ENCODE results near the gene MRPS2.

DNA sequence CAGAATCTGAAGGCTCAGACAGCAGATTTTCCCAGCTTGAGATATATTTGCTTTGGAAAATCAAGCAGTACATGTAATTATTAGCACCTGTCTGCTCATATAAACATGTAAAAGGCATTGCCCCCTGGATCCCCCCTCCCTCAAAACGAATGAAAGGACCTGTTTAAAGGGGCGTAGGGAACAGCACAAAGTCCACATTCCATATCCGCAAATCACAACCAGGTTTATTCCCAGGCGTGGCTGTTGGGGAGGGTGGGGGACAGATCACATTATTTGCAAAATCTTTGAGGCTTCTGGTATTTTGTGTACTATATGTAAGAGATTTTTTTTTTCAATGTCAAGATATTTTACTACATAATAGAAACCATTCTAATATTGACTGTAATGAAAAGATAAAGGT lies 8.7 kb upstream of the MRPS2 start:
- TF ChIP-seq, protein P1, sequence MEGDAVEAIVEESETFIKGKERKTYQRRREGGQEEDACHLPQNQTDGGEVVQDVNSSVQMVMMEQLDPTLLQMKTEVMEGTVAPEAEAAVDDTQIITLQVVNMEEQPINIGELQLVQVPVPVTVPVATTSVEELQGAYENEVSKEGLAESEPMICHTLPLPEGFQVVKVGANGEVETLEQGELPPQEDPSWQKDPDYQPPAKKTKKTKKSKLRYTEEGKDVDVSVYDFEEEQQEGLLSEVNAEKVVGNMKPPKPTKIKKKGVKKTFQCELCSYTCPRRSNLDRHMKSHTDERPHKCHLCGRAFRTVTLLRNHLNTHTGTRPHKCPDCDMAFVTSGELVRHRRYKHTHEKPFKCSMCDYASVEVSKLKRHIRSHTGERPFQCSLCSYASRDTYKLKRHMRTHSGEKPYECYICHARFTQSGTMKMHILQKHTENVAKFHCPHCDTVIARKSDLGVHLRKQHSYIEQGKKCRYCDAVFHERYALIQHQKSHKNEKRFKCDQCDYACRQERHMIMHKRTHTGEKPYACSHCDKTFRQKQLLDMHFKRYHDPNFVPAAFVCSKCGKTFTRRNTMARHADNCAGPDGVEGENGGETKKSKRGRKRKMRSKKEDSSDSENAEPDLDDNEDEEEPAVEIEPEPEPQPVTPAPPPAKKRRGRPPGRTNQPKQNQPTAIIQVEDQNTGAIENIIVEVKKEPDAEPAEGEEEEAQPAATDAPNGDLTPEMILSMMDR (IDR thresholded peaks at IDR 0.05), result no peak
- TF ChIP-seq POLR2A (IDR thresholded peaks at IDR 0.05), result no peak

Data from heart left ventricle (tissue), 13 donors.